Natural killer cell (primary cell): Measurements from ENCODE around the gene MACROD2. TPM values are rescaled to one million over a fixed set of nuclear protein-coding genes. Genes with fewer than 3 reads are reported as not detected.

ENCODE experiments used
- ATAC-seq, 3 donors: fragments of 150-1000 bp in 2 of 3; fragments of 200-7000 bp in 1 of 3; cut with Tn5 transposase; 1 replicate in 1 of 3; 2 replicates in 2 of 3; pipeline ENCODE4 v1.10.0; 2021; ENCODE audit warnings: mild to moderate bottlenecking in 2 of 3, moderate library complexity in 2 of 3
- DNase-seq, 2 donors: peaks; one replicate each; pipeline versions ENCODE4 v3.0.0 to v3.0.0-alpha.2; 2013 to 2021; ENCODE audit warnings: mixed read lengths in 1 of 2
- H3K27ac ChIP-seq: one replicate; pipeline ENCODE4 v1.5.1; 2013; ENCODE audit warnings: mild to moderate bottlenecking, low read length
- H3K27me3 ChIP-seq: one replicate; pipeline ENCODE4 v1.6.1; 2013; ENCODE audit warnings: low read length; ENCODE audit not compliant: control insufficient read depth, insufficient read depth
- H3K36me3 ChIP-seq: one replicate; pipeline ENCODE4 v1.6.1; 2013; ENCODE audit warnings: low read length; ENCODE audit not compliant: control insufficient read depth, insufficient read depth
- H3K4me1 ChIP-seq: one replicate; pipeline ENCODE4 v1.6.1; 2013; ENCODE audit warnings: low read length; ENCODE audit not compliant: control insufficient read depth, insufficient read depth
- H3K4me3 ChIP-seq: one replicate; pipeline ENCODE4 v1.5.1; 2013; ENCODE audit warnings: low read length
- H3K9me3 ChIP-seq: one replicate; pipeline ENCODE4 v1.6.1; 2013; ENCODE audit warnings: low read length; ENCODE audit not compliant: control insufficient read depth, insufficient read depth
- H3K27ac Mint-ChIP-seq, 2 donors: one replicate each; pipeline ENCODE4 v1.8.0; 2022; ENCODE audit warnings: mild to moderate bottlenecking in 2 of 2, mixed read lengths in 2 of 2, moderate library complexity in 1 of 2
- H3K27me3 Mint-ChIP-seq, 2 donors: one replicate each; pipeline ENCODE4 v1.8.0; 2022; ENCODE audit warnings: low read depth in 2 of 2, mixed read lengths in 2 of 2
- H3K36me3 Mint-ChIP-seq: one replicate; pipeline ENCODE4 v1.8.0; 2022; ENCODE audit warnings: mixed read lengths
- H3K4me1 Mint-ChIP-seq, 2 donors: one replicate each; pipeline ENCODE4 v1.8.0; 2022; ENCODE audit warnings: mixed read lengths in 2 of 2
- H3K4me3 Mint-ChIP-seq: one replicate; pipeline ENCODE4 v1.8.0; 2022; ENCODE audit warnings: mild to moderate bottlenecking, moderate library complexity, mixed read lengths
- H3K9me3 Mint-ChIP-seq, 2 donors: one replicate each; pipeline ENCODE4 v1.8.0; 2022; ENCODE audit warnings: mixed read lengths in 2 of 2
- CTCF ChIP-seq: fragments of 200-600 bp; IDR thresholded peaks from one replicate; pipeline ENCODE4 v1.8.0; 2022; ENCODE audit warnings: antibody characterized with exemption
- WGBS: methylation state at CpG from one replicate; pipeline ENCODE4 v1.1.7; 2013; ENCODE audit warnings: missing lambda C conversion rate; ENCODE audit not compliant: insufficient coverage; 5-methylcytosine and 5-hydroxymethylcytosine counted together
- intact Hi-C: fragments of 100-400 bp; cut with micrococcal nuclease; formaldehyde crosslinking; loops from one replicate; pipeline ENCODE4 v1.14.2; 2022
- total RNA-seq, 4 donors: library from RNA; stranded (reverse); fragments of 120-200 nt in 1 of 4; gene quantifications; one replicate each; pipeline versions ENCODE4 v1.2.3 to v1.2.4, GENCODE V29; 2013 to 2022

Gene MACROD2
- total RNA-seq, 3 donors from 2014 or later (not counting 1 experiment from before 2014, with no cell fraction given) = 0.19 to 0.88 TPM; not detected in 1

- H3K9me3 Mint-ChIP-seq = peaks cover 11 to 15% of the 10 kb centered on the region in 2 donors
- Histone ChIP-seq H3K36me3 (no peaks in the 10 kb centered on the region), H3K27ac (no peak overlapping the region), H3K4me3 (no peak overlapping the region), H3K27me3 (no peaks in the 10 kb centered on the region), H3K9me3 (no peaks in the 10 kb centered on the region), H3K4me1 (no peaks in the 10 kb centered on the region)
- no peak for TF ChIP-seq CTCF
- peaks cover 6% of the 10 kb centered on the region for H3K36me3 Mint-ChIP-seq
- no peak overlapping the region for H3K27ac Mint-ChIP-seq
- no peak overlapping the region for H3K4me3 Mint-ChIP-seq
- DNase-seq (no peak), ATAC-seq (no peak)
- no peaks in the 10 kb centered on the region for H3K27me3 Mint-ChIP-seq
- H3K4me1 Mint-ChIP-seq = no peaks in the 10 kb centered on the region
- intact Hi-C loops = no loop called here
- 82% methylated on average over 2 of the region's 3 CpGs for WGBS
Measured at GRCh38 chr20:14410869-14411555, 415.7 kb downstream of the MACROD2 start.

- no peak for DNase-seq
- Mint-ChIP-seq H3K27me3 (no peaks in the 10 kb centered on the region), H3K27ac (no peak overlapping the region), H3K4me3 (no peak overlapping the region), H3K9me3 (peaks cover 10 to 13% of the 10 kb centered on the region in 2 donors), H3K4me1 (no peaks in the 10 kb centered on the region), H3K36me3 (peaks cover 6% of the 10 kb centered on the region)
- H3K9me3 ChIP-seq = no peaks in the 10 kb centered on the region
- no peak for ATAC-seq
- intact Hi-C loops = no loop called here
- WGBS = 83% methylated on average over 5 of the region's 5 CpGs
- no peaks in the 10 kb centered on the region for H3K4me1 ChIP-seq
- H3K4me3 ChIP-seq = no peak overlapping the region
- no peaks in the 10 kb centered on the region for H3K27me3 ChIP-seq
- no peak for TF ChIP-seq CTCF
- no peaks in the 10 kb centered on the region for H3K36me3 ChIP-seq
- no peak overlapping the region for H3K27ac ChIP-seq
Measured at GRCh38 chr20:14412065-14412681, 416.9 kb downstream of the MACROD2 start.

GRCh38 chr20:14413835-14414234 lies 418.5 kb downstream of the MACROD2 start:
- intact Hi-C loops = no loop called here
- WGBS = 89% methylated on average over 3 of the region's 3 CpGs
- no peak for ATAC-seq
- Mint-ChIP-seq H3K4me3 (no peak overlapping the region), H3K27me3 (no peaks in the 10 kb centered on the region), H3K36me3 (peaks cover 6% of the 10 kb centered on the region), H3K4me1 (no peaks in the 10 kb centered on the region), H3K27ac (no peak overlapping the region), H3K9me3 (peaks cover 7 to 10% of the 10 kb centered on the region in 2 donors)
- DNase-seq = no peak
- no peak overlapping the region for H3K27ac ChIP-seq
- no peaks in the 10 kb centered on the region for H3K27me3 ChIP-seq
- no peak for TF ChIP-seq CTCF
- H3K4me3 ChIP-seq = no peak overlapping the region
- no peaks in the 10 kb centered on the region for H3K36me3 ChIP-seq
- no peaks in the 10 kb centered on the region for H3K9me3 ChIP-seq
- no peaks in the 10 kb centered on the region for H3K4me1 ChIP-seq
